ENCODE results near the gene XRCC1.

DNA sequence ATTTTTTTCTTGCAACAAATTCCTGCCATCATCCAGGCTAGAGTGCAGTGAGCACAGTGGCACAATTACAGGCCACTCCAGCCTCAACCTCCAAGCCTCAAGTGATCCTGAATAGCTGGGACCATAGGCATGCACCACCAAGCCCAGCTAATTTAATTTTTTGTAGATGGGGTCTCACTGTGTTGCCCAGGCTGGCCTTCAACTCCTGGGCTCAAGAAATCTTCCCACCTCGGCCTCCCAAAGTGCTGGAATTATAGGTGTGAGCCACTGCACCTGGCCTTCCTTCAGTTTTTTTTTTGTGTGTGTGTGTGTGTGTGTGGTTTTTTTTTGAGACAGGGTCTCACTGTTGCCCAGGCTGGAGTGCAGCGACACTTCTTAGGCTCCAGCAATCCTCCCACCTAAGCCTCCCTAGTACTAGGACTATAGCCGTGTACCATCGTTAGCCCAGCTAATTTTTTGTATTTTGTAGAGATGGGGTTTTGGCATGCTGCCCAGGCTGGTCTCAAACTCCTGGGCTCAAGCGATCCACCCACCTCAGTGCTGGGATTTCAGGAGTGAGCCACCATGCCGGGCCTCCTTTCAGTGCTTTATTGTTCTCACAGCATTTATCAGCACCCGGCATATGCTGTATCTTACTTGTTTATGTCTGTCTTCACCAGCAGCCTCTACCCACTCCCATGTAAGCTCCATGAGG, 30.7 kb upstream of the XRCC1 start:
- TF ChIP-seq, protein P1, sequence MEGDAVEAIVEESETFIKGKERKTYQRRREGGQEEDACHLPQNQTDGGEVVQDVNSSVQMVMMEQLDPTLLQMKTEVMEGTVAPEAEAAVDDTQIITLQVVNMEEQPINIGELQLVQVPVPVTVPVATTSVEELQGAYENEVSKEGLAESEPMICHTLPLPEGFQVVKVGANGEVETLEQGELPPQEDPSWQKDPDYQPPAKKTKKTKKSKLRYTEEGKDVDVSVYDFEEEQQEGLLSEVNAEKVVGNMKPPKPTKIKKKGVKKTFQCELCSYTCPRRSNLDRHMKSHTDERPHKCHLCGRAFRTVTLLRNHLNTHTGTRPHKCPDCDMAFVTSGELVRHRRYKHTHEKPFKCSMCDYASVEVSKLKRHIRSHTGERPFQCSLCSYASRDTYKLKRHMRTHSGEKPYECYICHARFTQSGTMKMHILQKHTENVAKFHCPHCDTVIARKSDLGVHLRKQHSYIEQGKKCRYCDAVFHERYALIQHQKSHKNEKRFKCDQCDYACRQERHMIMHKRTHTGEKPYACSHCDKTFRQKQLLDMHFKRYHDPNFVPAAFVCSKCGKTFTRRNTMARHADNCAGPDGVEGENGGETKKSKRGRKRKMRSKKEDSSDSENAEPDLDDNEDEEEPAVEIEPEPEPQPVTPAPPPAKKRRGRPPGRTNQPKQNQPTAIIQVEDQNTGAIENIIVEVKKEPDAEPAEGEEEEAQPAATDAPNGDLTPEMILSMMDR (conservative IDR thresholded peaks at IDR 0.05; ENCODE audit: low read depth, low read length), result no peak
- TF ChIP-seq EZH2 (IDR thresholded peaks at IDR 0.05; ENCODE audit: low read length, unreplicated experiment), result no peak
